ENCODE data around the gene GADD45G.

GADD45G gene

GRCh38 chr9:89622933-89623861 is 18.4 kb downstream of the GADD45G start:
- TF ChIP-seq Cebpa-rat (IDR thresholded peaks at IDR 0.05) = no peak
- peaks cover 13 to 54% (median 40%) of the 10 kb centered on the region in 10 experiments; a peak in 19 of 20 replicates for H3K4me1 ChIP-seq
- no peaks in the 10 kb centered on the region for H3K9me3 ChIP-seq (replicated peaks in 1 of 11)
- no peak overlapping the region for H3K4me3 ChIP-seq
- no peaks in the 10 kb centered on the region; a peak in 1 of 22 replicates for H4K20me1 ChIP-seq
- no peaks in the 10 kb centered on the region for H3K36me3 ChIP-seq
- H3K27ac ChIP-seq = no peak overlapping the region
- H3K4me2 ChIP-seq = peak overlapping the region in 9 of 11 experiments; percentile 18 to 73 (median 56); a peak in 13 of 22 replicates
- H3K9ac ChIP-seq = no peak overlapping the region
- peaks cover 0 to 16% (median 14%) of the 10 kb centered on the region in 11 experiments; a peak in 14 of 22 replicates for H3K27me3 ChIP-seq

- Histone ChIP-seq H3K27me3 (peaks cover 0 to 16% (median 14%) of the 10 kb centered on the region in 11 experiments; a peak in 14 of 22 replicates), H4K20me1 (no peaks in the 10 kb centered on the region; a peak in 1 of 22 replicates), H3K9ac (no peak overlapping the region), H3K36me3 (no peaks in the 10 kb centered on the region), H3K4me3 (no peak overlapping the region), H3K4me1 (peaks cover 13 to 51% (median 40%) of the 10 kb centered on the region in 10 experiments; a peak in 19 of 20 replicates), H3K9me3 (replicated peaks in 1 of 11) (no peaks in the 10 kb centered on the region), H3K4me2 (peak overlapping the region in 10 of 11 experiments; percentile 17 to 72 (median 31); a peak in 13 of 22 replicates), H3K27ac (no peak overlapping the region)
- no peak for TF ChIP-seq Cebpa-rat (IDR thresholded peaks at IDR 0.05)
Observed at GRCh38 chr9:89623925-89624420, 19.2 kb downstream of the GADD45G start.

- Histone ChIP-seq H3K36me3 (no peaks in the 10 kb centered on the region), H3K27ac (no peak overlapping the region), H3K9ac (no peak overlapping the region), H3K27me3 (peaks cover 0 to 16% (median 14%) of the 10 kb centered on the region in 11 experiments; a peak in 14 of 22 replicates), H3K4me2 (no peak overlapping the region), H4K20me1 (no peaks in the 10 kb centered on the region; a peak in 1 of 22 replicates), H3K4me3 (no peak overlapping the region), H3K9me3 (replicated peaks in 1 of 11) (no peaks in the 10 kb centered on the region), H3K4me1 (peaks cover 13 to 36% (median 30%) of the 10 kb centered on the region in 10 experiments; a peak in 19 of 20 replicates)
- no peak for TF ChIP-seq Cebpa-rat (IDR thresholded peaks at IDR 0.05)
Observed at GRCh38 chr9:89625721-89626687, 21.2 kb downstream of the GADD45G start.

GRCh38 chr9:89626741-89627265 is 22.0 kb downstream of the GADD45G start:
- Histone ChIP-seq H3K36me3 (no peaks in the 10 kb centered on the region), H3K4me1 (peaks cover 13 to 28% (median 27%) of the 10 kb centered on the region in 10 experiments; a peak in 19 of 20 replicates), H3K4me3 (no peak overlapping the region), H4K20me1 (no peaks in the 10 kb centered on the region; a peak in 1 of 22 replicates), H3K27ac (no peak overlapping the region), H3K9me3 (replicated peaks in 1 of 11) (no peaks in the 10 kb centered on the region), H3K4me2 (no peak overlapping the region), H3K27me3 (peaks cover 0 to 16% (median 14%) of the 10 kb centered on the region in 11 experiments; a peak in 14 of 22 replicates), H3K9ac (no peak overlapping the region)
- TF ChIP-seq Cebpa-rat (IDR thresholded peaks at IDR 0.05) = no peak

GRCh38 chr9:89628601-89629000 is 23.8 kb downstream of the GADD45G start:
- Histone ChIP-seq H3K4me3 (no peak overlapping the region), H3K27me3 (peaks cover 0 to 13% (median 10%) of the 10 kb centered on the region in 11 experiments; a peak in 14 of 22 replicates), H3K4me1 (peaks cover 3 to 11% (median 10%) of the 10 kb centered on the region in 10 experiments; a peak in 12 of 20 replicates), H4K20me1 (no peaks in the 10 kb centered on the region), H3K9me3 (replicated peaks in 1 of 11) (no peaks in the 10 kb centered on the region), H3K36me3 (no peaks in the 10 kb centered on the region), H3K9ac (no peak overlapping the region), H3K4me2 (no peak overlapping the region), H3K27ac (no peak overlapping the region)
- TF ChIP-seq Cebpa-rat (IDR thresholded peaks at IDR 0.05) = no peak

- Histone ChIP-seq H3K4me3 (no peak overlapping the region), H3K36me3 (no peaks in the 10 kb centered on the region), H3K4me2 (no peak overlapping the region), H3K4me1 (peaks cover 0 to 3% (median 3%) of the 10 kb centered on the region in 10 experiments; a peak in 7 of 20 replicates), H4K20me1 (no peaks in the 10 kb centered on the region), H3K27ac (no peak overlapping the region), H3K9ac (no peak overlapping the region), H3K9me3 (replicated peaks in 1 of 11) (no peaks in the 10 kb centered on the region), H3K27me3 (peaks cover 0 to 6% (median 3%) of the 10 kb centered on the region in 11 experiments; a peak in 8 of 22 replicates)
- no peak for TF ChIP-seq Cebpa-rat (IDR thresholded peaks at IDR 0.05)
Observed at GRCh38 chr9:89629081-89629976, 24.5 kb downstream of the GADD45G start.

- H3K9me3 ChIP-seq (replicated peaks in 1 of 11) = no peaks in the 10 kb centered on the region
- H3K4me2 ChIP-seq = no peak overlapping the region
- no peak overlapping the region for H3K4me3 ChIP-seq
- H3K27ac ChIP-seq = no peak overlapping the region
- no peak overlapping the region for H3K9ac ChIP-seq
- H4K20me1 ChIP-seq = no peaks in the 10 kb centered on the region
- TF ChIP-seq Cebpa-rat (IDR thresholded peaks at IDR 0.05) = no peak
- no peaks in the 10 kb centered on the region for H3K27me3 ChIP-seq
- H3K36me3 ChIP-seq = no peaks in the 10 kb centered on the region
- H3K4me1 ChIP-seq = no peaks in the 10 kb centered on the region
Observed at GRCh38 chr9:89630508-89630907, 25.7 kb downstream of the GADD45G start.
